Ectodermal cell (in vitro differentiated cells): ENCODE data around the gene SFMBT1. TPM values are rescaled to one million over a fixed set of nuclear protein-coding genes. Genes with fewer than 3 reads are reported as not detected.
A peak's percentile ranks its signal among the peaks of the same experiment; 100 is the strongest.

Experiments used
- H3K27ac ChIP-seq: 2 replicates; pipeline ENCODE4 v1.7.0; 2013; ENCODE audit warnings: mild to moderate bottlenecking, low read depth, low read length; ENCODE audit not compliant: insufficient read depth, poor library complexity, severe bottlenecking
- H3K27me3 ChIP-seq: 2 replicates; pipeline ENCODE4 v1.7.0; 2013; ENCODE audit warnings: mild to moderate bottlenecking, low read length; ENCODE audit not compliant: insufficient read depth, control insufficient read depth, poor library complexity, severe bottlenecking
- H3K36me3 ChIP-seq: one replicate; pipeline ENCODE4 v1.7.0; 2013; ENCODE audit warnings: low read length; ENCODE audit not compliant: control insufficient read depth, insufficient read depth
- H3K4me1 ChIP-seq: one replicate; pipeline ENCODE4 v1.7.0; 2013; ENCODE audit warnings: low read length; ENCODE audit not compliant: control insufficient read depth, insufficient read depth
- H3K4me3 ChIP-seq: 2 replicates; pipeline ENCODE4 v1.7.0; 2013; ENCODE audit warnings: low read depth, low read length, control low read depth; ENCODE audit not compliant: insufficient read depth
- H3K9me3 ChIP-seq: 2 replicates; pipeline ENCODE4 v1.7.0; 2013; ENCODE audit warnings: mild to moderate bottlenecking, low read length, moderate library complexity; ENCODE audit not compliant: control insufficient read depth
- WGBS, 2 experiments: methylation state at CpG; one replicate each; pipeline ENCODE4 v1.1.7; 2013; ENCODE audit warnings: missing lambda C conversion rate in 2 of 2; 5-methylcytosine and 5-hydroxymethylcytosine counted together
- polyA plus RNA-seq, 4 experiments: library from polyadenylated mRNA; stranded (reverse); fragments of 50-300 nt; gene quantifications; one replicate each; pipeline ENCODE4 v1.2.3, GENCODE V29; 2013

SFMBT1 gene
- 15.4 TPM for polyA plus RNA-seq (2013, experiment 1 of 4)
- polyA plus RNA-seq (2013, experiment 2 of 4), result 14.5 TPM
- 9.4 TPM for polyA plus RNA-seq (2013, experiment 3 of 4)
- polyA plus RNA-seq (2013, experiment 4 of 4), result 11.0 TPM

GRCh38 chr3:53045518-53046170, at the start of gene SFMBT1:
SFMBT1 (minus strand) TSS chr3:53046073; CDS start chr3:52969128, 76,945 bp downstream.
- H3K27me3 ChIP-seq, result peaks cover 54% of the 10 kb centered on the region
- no peaks in the 10 kb centered on the region for H3K36me3 ChIP-seq
- peak within 1 kb of the TSS; percentile 73 for H3K4me3 ChIP-seq
- WGBS, 2 experiments, result 0% methylated on average over 117 of the region's 117 CpGs
- peak within 1 kb of the TSS; percentile 63 for H3K27ac ChIP-seq
- H3K4me1 ChIP-seq, result peaks cover 6% of the 10 kb centered on the region
- no peaks in the 10 kb centered on the region for H3K9me3 ChIP-seq

GRCh38 chr3:53092942-53093341, 47.1 kb upstream of the SFMBT1 start:
- peaks cover 8% of the 10 kb centered on the region for H3K36me3 ChIP-seq
- H3K4me3 ChIP-seq, result no peak overlapping the region
- 92 to 96% methylated on average over 2 of the region's 2 CpGs for WGBS, 2 experiments
- no peaks in the 10 kb centered on the region for H3K9me3 ChIP-seq
- no peaks in the 10 kb centered on the region for H3K27me3 ChIP-seq
- no peaks in the 10 kb centered on the region for H3K4me1 ChIP-seq
- no peak overlapping the region for H3K27ac ChIP-seq

GRCh38 chr3:53092216-53092615, 46.3 kb upstream of the SFMBT1 start:
- H3K27ac ChIP-seq, result no peak overlapping the region
- WGBS, 2 experiments, result 98% methylated on average over 11 of the region's 11 CpGs

GRCh38 chr3:53091011-53091410, 45.1 kb upstream of the SFMBT1 start:
- Histone ChIP-seq H3K4me3 (no peak overlapping the region), H3K9me3 (no peaks in the 10 kb centered on the region), H3K36me3 (peaks cover 8% of the 10 kb centered on the region), H3K27me3 (no peaks in the 10 kb centered on the region), H3K27ac (no peak overlapping the region), H3K4me1 (no peaks in the 10 kb centered on the region)
- 93 to 95% methylated on average over 5 of the region's 5 CpGs for WGBS, 2 experiments

More at GRCh38 chr3:53092216-53092615, 46.3 kb upstream of the SFMBT1 start:
- no peak overlapping the region for H3K4me3 ChIP-seq
- no peaks in the 10 kb centered on the region for H3K4me1 ChIP-seq
- no peaks in the 10 kb centered on the region for H3K9me3 ChIP-seq
- peaks cover 8% of the 10 kb centered on the region for H3K36me3 ChIP-seq
- no peaks in the 10 kb centered on the region for H3K27me3 ChIP-seq

- Histone ChIP-seq H3K4me1 (no peaks in the 10 kb centered on the region), H3K4me3 (no peak overlapping the region), H3K9me3 (no peaks in the 10 kb centered on the region), H3K27me3 (no peaks in the 10 kb centered on the region), H3K27ac (no peak overlapping the region), H3K36me3 (peaks cover 8% of the 10 kb centered on the region)
- 89 to 95% methylated on average over 6 of the region's 6 CpGs for WGBS, 2 experiments
Observed at GRCh38 chr3:53089511-53089910, 43.6 kb upstream of the SFMBT1 start.

- Histone ChIP-seq H3K9me3 (no peaks in the 10 kb centered on the region), H3K4me3 (no peak overlapping the region), H3K27ac (no peak overlapping the region), H3K27me3 (no peaks in the 10 kb centered on the region), H3K36me3 (no peaks in the 10 kb centered on the region), H3K4me1 (no peaks in the 10 kb centered on the region)
- WGBS, 2 experiments, result 88 to 89% methylated on average over 10 of the region's 10 CpGs
Observed at GRCh38 chr3:53085476-53085875, 39.6 kb upstream of the SFMBT1 start.

- WGBS, 2 experiments, result 89 to 91% methylated on average over 12 of the region's 12 CpGs
- Histone ChIP-seq H3K27me3 (no peaks in the 10 kb centered on the region), H3K27ac (no peak overlapping the region), H3K4me3 (no peak overlapping the region), H3K9me3 (no peaks in the 10 kb centered on the region), H3K4me1 (no peaks in the 10 kb centered on the region), H3K36me3 (no peaks in the 10 kb centered on the region)
Observed at GRCh38 chr3:53084310-53085001, 38.6 kb upstream of the SFMBT1 start.

GRCh38 chr3:53083949-53084309, 38.1 kb upstream of the SFMBT1 start:
- no peak overlapping the region for H3K4me3 ChIP-seq
- no peaks in the 10 kb centered on the region for H3K4me1 ChIP-seq
- H3K9me3 ChIP-seq, result no peaks in the 10 kb centered on the region
- no peaks in the 10 kb centered on the region for H3K27me3 ChIP-seq
- H3K27ac ChIP-seq, result no peak overlapping the region
- no peaks in the 10 kb centered on the region for H3K36me3 ChIP-seq
- WGBS, 2 experiments, result 92 to 95% methylated on average over 3 of the region's 3 CpGs

GRCh38 chr3:53083521-53083920, 37.6 kb upstream of the SFMBT1 start:
- no peaks in the 10 kb centered on the region for H3K4me1 ChIP-seq
- no peaks in the 10 kb centered on the region for H3K36me3 ChIP-seq
- H3K27me3 ChIP-seq, result no peaks in the 10 kb centered on the region
- H3K4me3 ChIP-seq, result no peak overlapping the region
- 86 to 95% methylated on average over 8 of the region's 8 CpGs for WGBS, 2 experiments
- H3K9me3 ChIP-seq, result no peaks in the 10 kb centered on the region
- H3K27ac ChIP-seq, result no peak overlapping the region

GRCh38 chr3:53082736-53083135, 36.9 kb upstream of the SFMBT1 start:
- no peak overlapping the region for H3K4me3 ChIP-seq
- no peaks in the 10 kb centered on the region for H3K27me3 ChIP-seq
- no peaks in the 10 kb centered on the region for H3K4me1 ChIP-seq
- 85% methylated on average over 8 of the region's 8 CpGs for WGBS, 2 experiments
- H3K27ac ChIP-seq, result no peak overlapping the region
- H3K9me3 ChIP-seq, result no peaks in the 10 kb centered on the region
- H3K36me3 ChIP-seq, result no peaks in the 10 kb centered on the region
